ENCODE results near the gene NMT2. TPM values are rescaled to one million over a fixed set of nuclear protein-coding genes. Genes with fewer than 3 reads are reported as not detected.
A peak's percentile ranks its signal among the peaks of the same experiment; 100 is the strongest.

The NMT2 gene
- total and polyA plus RNA-seq, 2 of the 4 experiments (the other 2 are of a cell fraction): 18.7 to 41.0 TPM

GRCh38 chr10:15211464-15211979, 43.0 kb upstream of the NMT2 start:
- ATAC-seq (ENCODE audit: low read depth) (peak; percentile 82), DNase-seq (peak; percentile 93)
- Histone ChIP-seq H3K56ac (ENCODE audit: extremely low read depth, insufficient read depth, low read length) (no peak overlapping the region; the same call in 1 of the 2 replicates), H3K9me3 (ENCODE audit: control insufficient read depth, insufficient read depth, low read length) (no peaks in the 10 kb centered on the region), H2AFZ (replicated peaks; ENCODE audit: low read length, poor library complexity) (peak overlapping the region; percentile 35), H4K91ac (ENCODE audit: insufficient read depth, low read depth, low read length) (peak overlapping the region; percentile 84), H3K18ac (ENCODE audit: low read depth, low read length) (peak overlapping the region; percentile 55; the same call in 1 of the 2 replicates), H4K20me1 (ENCODE audit: insufficient read depth, low read length) (peaks cover 2% of the 10 kb centered on the region; the same call in 1 of the 2 replicates), H3K36me3 (ENCODE audit: control insufficient read depth, insufficient read depth, low read length) (peaks cover 12% of the 10 kb centered on the region), H3K79me1 (ENCODE audit: low read depth in 1 of 2, low read length in 2 of 2) (peaks cover 0 to 26% of the 10 kb centered on the region in 2 experiments; a peak in 2 of 4 replicates), H3K9me1 (ENCODE audit: insufficient read depth, low read length) (peaks cover 8% of the 10 kb centered on the region), H4K8ac (ENCODE audit: low read depth in 2 of 2, low read length in 2 of 2) (peak overlapping the region in 1 of 2 experiments; percentile 79; a peak in 3 of 4 replicates), H2BK15ac (ENCODE audit: low read depth, low read length) (peak overlapping the region; percentile 49; the same call in 2 of the 3 replicates), H3K27me3 (ENCODE audit: control insufficient read depth, insufficient read depth, low read length) (no peaks in the 10 kb centered on the region), H2BK20ac (ENCODE audit: low read depth, low read length) (peak overlapping the region; percentile 90), H4K5ac (ENCODE audit: low read depth, low read length) (0 out of 2 replicates have a peak overlapping the region, but pooled peaks have one; percentile 5), H3K9ac (ENCODE audit: low read depth, low read length) (no peak overlapping the region), H3K4me3 (ENCODE audit: insufficient read depth, low read depth, low read length) (no peak overlapping the region; the same call in 1 of the 2 replicates), H3K27ac (ENCODE audit: insufficient read depth, low read length) (peak overlapping the region; percentile 26), H3K4me2 (ENCODE audit: low read depth, low read length) (peak overlapping the region; percentile 67; the same call in 1 of the 2 replicates), H2AK5ac (ENCODE audit: low read depth, low read length) (peak overlapping the region; percentile 73), H3K14ac (replicated peaks; ENCODE audit: low read depth, low read length) (peak overlapping the region; percentile 92), H3K4ac (ENCODE audit: low read depth, low read length) (peak overlapping the region; percentile 87), H3K23ac (ENCODE audit: low read depth, low read length) (peak overlapping the region; percentile 61), H3K4me1 (ENCODE audit: control insufficient read depth, insufficient read depth, low read length) (peaks cover 4% of the 10 kb centered on the region), H2BK120ac (ENCODE audit: low read depth, low read length) (peak overlapping the region; percentile 86), H2AK9ac (replicated peaks; ENCODE audit: low read depth, low read length, poor library complexity) (no peak overlapping the region), H2BK5ac (ENCODE audit: low read depth, low read length, poor library complexity, severe bottlenecking) (peak overlapping the region; percentile 81)
- intact Hi-C loops (cut with micrococcal nuclease) (loop anchor here (2.0 kb wide), 1 partner anchor 159 kb away; the partner anchor contains the start of gene FAM171A1), in situ Hi-C loops (cut with MboI; ENCODE audit: low sequenced_read_pairs) (no loop called here), dilution Hi-C loops (cut with HindIII; ENCODE audit: low sequenced_read_pairs, unreplicated experiment) (no loop called here)
- POLR2A ChIA-PET (ENCODE audit: unreplicated experiment): interaction anchor here (0.7 kb wide), 1 partner anchor 43 kb away, joined by 3 read pairs; no protein-coding TSS in a partner anchor
- TF ChIP-seq MAZ (IDR thresholded peaks at IDR 0.05; ENCODE audit: borderline replicate concordance, low read depth, low read length) (no peak), NFE2L2 (IDR thresholded peaks at IDR 0.05; ENCODE audit: low read depth, low read length) (no peak), MAFK (IDR thresholded peaks at IDR 0.05; ENCODE audit: low read depth, low read length) (no peak), RFX5 (IDR thresholded peaks at IDR 0.05; ENCODE audit: low read depth, low read length) (no peak), RAD21 (IDR thresholded peaks at IDR 0.05; ENCODE audit: low read length) (no peak), BHLHE40 (IDR thresholded peaks at IDR 0.05; ENCODE audit: low read depth, low read length) (peak; percentile 56; the same call in 1 of the 2 replicates), CHD1 (IDR thresholded peaks at IDR 0.05; ENCODE audit: low read depth, low read length) (no peak), CTCF (conservative IDR thresholded peaks at IDR 0.05; ENCODE audit: low read depth, low read length) (no peak), CEBPB (IDR thresholded peaks at IDR 0.05; ENCODE audit: low read depth, low read length) (peak; percentile 62; the same call in 1 of the 2 replicates), POLR2A (IDR thresholded peaks at IDR 0.05; ENCODE audit: low read depth, low read length) (no peak), FOS (IDR thresholded peaks at IDR 0.05; ENCODE audit: low read depth, low read length) (peak; percentile 88)
- CTCF ChIA-PET: interaction anchor here (0.6 to 2.6 kb wide), 5 partner anchors 13 to 159 kb away, joined by 3 to 7 read pairs (median 3); partner anchors contain the start of gene FAM171A1
- WGBS, 2 experiments (ENCODE audit: extremely low coverage in 2 of 2, insufficient read length in 1 of 2): no CpG with 5 or more reads among the region's 6 CpGs
- BruUV-seq (replicated peaks): no TSS peak
